ENCODE results near the gene TBC1D9.

The TBC1D9 gene

GRCh38 chr4:140611854-140612253, 144.3 kb downstream of the TBC1D9 start:
- no peak overlapping the region for H3K4me2 ChIP-seq (ENCODE audit: low read depth, low read length)
- H3K4me1 ChIP-seq (ENCODE audit: low read length) = peaks cover 10% of the 10 kb centered on the region; the same call in 1 of the 2 replicates
- H3K9ac ChIP-seq (ENCODE audit: low read length) = no peak overlapping the region
- H3K9me2 ChIP-seq (replicated peaks; ENCODE audit: insufficient read depth, low read length) = no peaks in the 10 kb centered on the region
- no peaks in the 10 kb centered on the region for H3K79me2 ChIP-seq (ENCODE audit: low read length)
- no peak overlapping the region for H3K27ac ChIP-seq (ENCODE audit: low read length)
- no peaks in the 10 kb centered on the region for H3K36me3 ChIP-seq (replicated peaks; ENCODE audit: insufficient read depth, low read length)
- no peak for TF ChIP-seq EZH2 (optimal IDR thresholded peaks at IDR 0.05; ENCODE audit: low read depth, low read length)
- no peak for TF ChIP-seq EZH2phosphoT487 (IDR thresholded peaks at IDR 0.05; ENCODE audit: low read length)
- TF ChIP-seq, protein P1, sequence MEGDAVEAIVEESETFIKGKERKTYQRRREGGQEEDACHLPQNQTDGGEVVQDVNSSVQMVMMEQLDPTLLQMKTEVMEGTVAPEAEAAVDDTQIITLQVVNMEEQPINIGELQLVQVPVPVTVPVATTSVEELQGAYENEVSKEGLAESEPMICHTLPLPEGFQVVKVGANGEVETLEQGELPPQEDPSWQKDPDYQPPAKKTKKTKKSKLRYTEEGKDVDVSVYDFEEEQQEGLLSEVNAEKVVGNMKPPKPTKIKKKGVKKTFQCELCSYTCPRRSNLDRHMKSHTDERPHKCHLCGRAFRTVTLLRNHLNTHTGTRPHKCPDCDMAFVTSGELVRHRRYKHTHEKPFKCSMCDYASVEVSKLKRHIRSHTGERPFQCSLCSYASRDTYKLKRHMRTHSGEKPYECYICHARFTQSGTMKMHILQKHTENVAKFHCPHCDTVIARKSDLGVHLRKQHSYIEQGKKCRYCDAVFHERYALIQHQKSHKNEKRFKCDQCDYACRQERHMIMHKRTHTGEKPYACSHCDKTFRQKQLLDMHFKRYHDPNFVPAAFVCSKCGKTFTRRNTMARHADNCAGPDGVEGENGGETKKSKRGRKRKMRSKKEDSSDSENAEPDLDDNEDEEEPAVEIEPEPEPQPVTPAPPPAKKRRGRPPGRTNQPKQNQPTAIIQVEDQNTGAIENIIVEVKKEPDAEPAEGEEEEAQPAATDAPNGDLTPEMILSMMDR (IDR thresholded peaks at IDR 0.05; ENCODE audit: low read length) = no peak
- H4K20me1 ChIP-seq (ENCODE audit: insufficient read depth, low read length) = no peaks in the 10 kb centered on the region
- no peak overlapping the region for H3K4me3 ChIP-seq (ENCODE audit: low read length)
- no peak overlapping the region for H2AFZ ChIP-seq (ENCODE audit: low read length)
- H3K9me3 ChIP-seq (replicated peaks; ENCODE audit: insufficient read depth, low read length) = no peaks in the 10 kb centered on the region
- H3K27me3 ChIP-seq (replicated peaks; ENCODE audit: insufficient read depth, low read length) = no peaks in the 10 kb centered on the region
- no peaks in the 10 kb centered on the region for H3F3A ChIP-seq (ENCODE audit: insufficient read depth, low read length)
- DNase-seq = peak; percentile 33

DNA sequence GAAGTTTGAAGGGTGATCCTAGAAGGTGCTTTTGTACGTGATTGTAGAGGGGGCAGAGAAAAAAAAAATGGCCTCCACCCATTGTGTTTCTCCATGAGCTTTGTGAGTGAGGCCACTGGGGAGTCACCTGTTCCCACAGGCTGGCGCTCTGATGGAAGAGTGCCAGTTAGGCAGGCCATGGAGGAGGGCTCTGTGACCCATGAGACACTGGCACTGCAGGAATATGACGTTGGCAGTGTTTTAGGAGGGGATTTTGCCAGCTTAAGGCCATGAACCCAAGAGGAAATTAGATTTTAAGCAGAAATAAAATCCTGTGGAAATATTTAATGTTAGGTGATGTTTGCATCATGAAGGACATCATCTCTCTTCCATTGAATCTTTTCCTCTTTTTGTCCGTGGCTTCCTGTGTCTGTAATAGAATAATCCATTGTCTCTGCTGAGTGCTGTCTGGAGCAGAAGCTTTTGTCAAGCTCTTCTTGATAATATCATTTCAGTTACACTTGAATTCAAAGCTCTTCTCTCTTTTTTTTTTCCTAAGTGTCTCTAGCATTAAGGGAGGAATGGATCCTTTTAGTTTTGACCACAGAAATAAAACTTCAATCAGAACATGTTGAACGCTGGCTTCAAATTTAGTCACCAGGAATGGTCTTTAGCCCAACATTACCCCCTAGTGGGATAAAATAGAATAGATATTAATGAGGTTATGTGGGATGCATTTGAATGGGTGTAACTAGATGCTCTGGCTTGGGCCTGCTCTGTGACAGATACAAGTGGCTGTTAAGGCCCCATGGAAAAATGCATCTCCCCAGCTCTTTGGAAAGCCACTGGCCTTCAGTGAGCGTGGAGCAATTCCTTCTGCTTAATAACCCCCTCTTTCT, 146.4 kb downstream of the TBC1D9 start:
- H3K9ac ChIP-seq (ENCODE audit: low read length) = no peak overlapping the region
- H3K4me1 ChIP-seq (ENCODE audit: low read length) = peaks cover 6% of the 10 kb centered on the region; the same call in 1 of the 2 replicates
- H3K36me3 ChIP-seq (replicated peaks; ENCODE audit: insufficient read depth, low read length) = no peaks in the 10 kb centered on the region
- H3F3A ChIP-seq (ENCODE audit: insufficient read depth, low read length) = no peaks in the 10 kb centered on the region
- TF ChIP-seq, protein P1 (IDR thresholded peaks at IDR 0.05; ENCODE audit: low read length) = peak; percentile 57
- TF ChIP-seq EZH2phosphoT487 (IDR thresholded peaks at IDR 0.05; ENCODE audit: low read length) = no peak
- TF ChIP-seq EZH2 (optimal IDR thresholded peaks at IDR 0.05; ENCODE audit: low read depth, low read length) = no peak
- no peak overlapping the region for H3K27ac ChIP-seq (ENCODE audit: low read length)
- no peaks in the 10 kb centered on the region for H4K20me1 ChIP-seq (ENCODE audit: insufficient read depth, low read length)
- no peaks in the 10 kb centered on the region for H3K27me3 ChIP-seq (replicated peaks; ENCODE audit: insufficient read depth, low read length)
- H3K4me2 ChIP-seq (ENCODE audit: low read depth, low read length) = no peak overlapping the region
- peak; percentile 63 for DNase-seq
- H3K9me2 ChIP-seq (replicated peaks; ENCODE audit: insufficient read depth, low read length) = no peaks in the 10 kb centered on the region
- H2AFZ ChIP-seq (ENCODE audit: low read length) = no peak overlapping the region
- no peak overlapping the region for H3K4me3 ChIP-seq (ENCODE audit: low read length)
- no peaks in the 10 kb centered on the region for H3K9me3 ChIP-seq (replicated peaks; ENCODE audit: insufficient read depth, low read length)
- H3K79me2 ChIP-seq (ENCODE audit: low read length) = no peaks in the 10 kb centered on the region

GRCh38 chr4:140607852-140608251, 148.3 kb downstream of the TBC1D9 start:
- H3K9me3 ChIP-seq (replicated peaks; ENCODE audit: insufficient read depth, low read length) = no peaks in the 10 kb centered on the region
- no peak for DNase-seq
- H2AFZ ChIP-seq (ENCODE audit: low read length) = no peak overlapping the region
- H3K36me3 ChIP-seq (replicated peaks; ENCODE audit: insufficient read depth, low read length) = no peaks in the 10 kb centered on the region
- no peaks in the 10 kb centered on the region for H3F3A ChIP-seq (ENCODE audit: insufficient read depth, low read length)
- no peak overlapping the region for H3K4me3 ChIP-seq (ENCODE audit: low read length)
- no peak overlapping the region for H3K4me2 ChIP-seq (ENCODE audit: low read depth, low read length)
- peaks cover 6% of the 10 kb centered on the region; the same call in 1 of the 2 replicates for H3K4me1 ChIP-seq (ENCODE audit: low read length)
- no peak overlapping the region for H3K9ac ChIP-seq (ENCODE audit: low read length)
- no peaks in the 10 kb centered on the region for H3K9me2 ChIP-seq (replicated peaks; ENCODE audit: insufficient read depth, low read length)
- TF ChIP-seq, protein P1 (IDR thresholded peaks at IDR 0.05; ENCODE audit: low read length) = no peak
- TF ChIP-seq EZH2phosphoT487 (IDR thresholded peaks at IDR 0.05; ENCODE audit: low read length) = no peak
- no peak for TF ChIP-seq EZH2 (optimal IDR thresholded peaks at IDR 0.05; ENCODE audit: low read depth, low read length)
- H4K20me1 ChIP-seq (ENCODE audit: insufficient read depth, low read length) = no peaks in the 10 kb centered on the region
- no peak overlapping the region for H3K27ac ChIP-seq (ENCODE audit: low read length)
- H3K79me2 ChIP-seq (ENCODE audit: low read length) = no peaks in the 10 kb centered on the region
- no peaks in the 10 kb centered on the region for H3K27me3 ChIP-seq (replicated peaks; ENCODE audit: insufficient read depth, low read length)

Data from MM.1S (cell line).